A673 (cell line): ENCODE results near the gene ASH1L.
"Not testable (repeated sequence)": the region's sequence is repeated elsewhere in the genome, so short reads cannot be mapped to it uniquely, and the experiment has no call there.

Source experiments
- CTCF ChIP-seq: fragments of 300-800, 200-600 bp; sonication (generic); conservative IDR thresholded peaks from 2 replicates; pipeline ENCODE4 v1.5.1; 2017; ENCODE audit warnings: low read depth, mild to moderate bottlenecking, antibody characterized with exemption, low read length, moderate library complexity, mixed read lengths
- EZH2 ChIP-seq: fragments of 200-600 bp; sonication (generic); IDR thresholded peaks from 2 replicates; pipeline ENCODE4 v1.6.1; 2017; ENCODE audit warnings: borderline replicate concordance, low read depth, mild to moderate bottlenecking, mixed read lengths, antibody characterized with exemption, low read length; ENCODE audit not compliant: poor library complexity, severe bottlenecking

- not testable (repeated sequence) for TF ChIP-seq EZH2, CTCF
Observed at GRCh38 chr1:155493595-155493994, 69.0 kb downstream of the ASH1L start.
